Body of pancreas (tissue), 4 donors: ENCODE results near the gene MRPL10. TPM values are rescaled to one million over a fixed set of nuclear protein-coding genes. Genes with fewer than 3 reads are reported as not detected.

Source experiments
- ATAC-seq: fragments of 150-250 bp; one replicate; pipeline ENCODE4 v1.9.1; 2016
- DNase-seq, 4 donors: peaks; one replicate each; pipeline ENCODE4 v3.0.0-alpha.2; 2019
- H3K27ac ChIP-seq, 4 donors: fragments of 200-600 bp; sonication (generic); 1 replicate in 3 of 4; 2 replicates in 1 of 4; pipeline versions ENCODE4 v1.5.1 to v1.6.1; 2016 to 2019; ENCODE audit warnings: mild to moderate bottlenecking in 1 of 4, mixed read lengths in 1 of 4, moderate library complexity in 1 of 4
- H3K27me3 ChIP-seq, 2 donors: fragments of 200-600 bp; sonication (generic); one replicate each; pipeline ENCODE4 v1.6.0; 2016; ENCODE audit warnings: mild to moderate bottlenecking in 1 of 2
- H3K36me3 ChIP-seq, 2 donors: fragments of 200-600 bp; sonication (generic); replicated peaks in 1 of 2; 2 replicates each; pipeline ENCODE4 v1.5.1; 2016; ENCODE audit warnings: low read depth in 2 of 2; ENCODE audit not compliant: insufficient read depth in 1 of 2
- H3K4me1 ChIP-seq: fragments of 200-600 bp; sonication (generic); one replicate; pipeline ENCODE4 v1.6.0; 2016
- H3K4me3 ChIP-seq, 2 donors: fragments of 200-600 bp; sonication (generic); 1 replicate in 1 of 2; 2 replicates in 1 of 2; pipeline ENCODE4 v1.5.1; 2016 to 2019
- H3K9me3 ChIP-seq, 3 donors: fragments of 200-600 bp; sonication (generic); 1 replicate in 2 of 3; 2 replicates in 1 of 3; pipeline ENCODE4 v1.5.1; 2016
- CTCF ChIP-seq, 7 experiments: fragments of 450-650 bp in 4 of 7; fragments of 200-600 bp in 3 of 7; sonication (generic) in 3 of 7; IDR thresholded peaks; one replicate each; pipeline ENCODE4 v1.5.1; 2016 to 2019; ENCODE audit warnings: antibody characterized with exemption in 7 of 7
- POLR2A ChIP-seq, 3 donors: fragments of 450-650 bp; IDR thresholded peaks; one replicate each; pipeline ENCODE4 v1.6.1; 2016; ENCODE audit warnings: antibody characterized with exemption in 3 of 3, mild to moderate bottlenecking in 2 of 3
- WGBS, 2 donors: methylation state at CpG; one replicate each; pipeline ENCODE4 v1.1.5; 2017; 5-methylcytosine and 5-hydroxymethylcytosine counted together
- intact Hi-C: fragments of 100-400 bp; cut with DNase I; formaldehyde crosslinking; loops from one replicate; pipeline ENCODE4 v1.15.1; 2023
- total RNA-seq, 2 donors: library from RNA; depleted of rRNA; stranded (reverse); fragments of >200 nt; gene quantifications; one replicate each; pipeline ENCODE4 v1.1.0, GENCODE V29; 2016

The MRPL10 gene
- total RNA-seq, 2 donors from 2014 or later = 4.3 to 29.8 TPM

DNA sequence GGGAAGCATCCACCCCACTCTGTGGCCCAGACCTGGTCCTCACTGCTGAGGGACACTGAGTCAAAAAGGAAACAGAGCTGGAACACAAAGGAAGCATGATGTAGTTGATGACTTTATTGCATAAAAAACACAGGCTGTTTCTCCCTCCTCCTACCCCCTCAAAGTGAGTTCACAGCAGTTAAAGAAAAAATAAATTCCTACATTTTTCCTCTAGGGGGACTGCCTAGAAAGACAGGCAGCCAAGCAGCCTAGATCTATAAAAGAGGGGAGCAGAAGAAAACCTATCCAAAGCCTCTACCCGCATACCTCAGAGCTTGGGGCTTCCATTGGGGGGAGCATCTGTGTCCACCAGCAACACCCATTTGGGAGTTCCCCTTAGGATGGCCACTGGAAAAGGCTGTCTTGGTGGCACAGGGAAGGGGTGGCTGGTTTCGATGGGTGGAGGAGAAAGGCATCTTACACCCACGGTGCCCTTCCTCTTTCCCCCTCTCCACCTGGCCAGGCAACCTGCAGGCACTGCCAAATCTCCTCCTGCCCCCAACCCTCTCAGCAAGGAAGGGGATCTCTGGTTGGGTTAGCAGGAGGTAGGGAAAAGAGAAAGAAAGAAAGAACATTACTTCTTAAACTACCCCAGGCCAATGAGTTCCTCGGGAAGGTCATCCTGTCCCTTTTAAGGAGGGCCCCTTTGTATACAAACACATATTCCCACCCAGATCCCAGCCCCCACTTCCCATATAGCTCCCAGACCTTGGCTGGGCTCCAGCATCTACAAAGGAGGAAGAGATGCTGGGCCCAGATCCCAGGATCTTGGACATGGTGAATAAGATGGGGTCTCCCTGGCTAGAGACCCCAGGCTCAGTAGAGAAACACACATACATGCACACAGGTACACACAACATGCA, 13.7 kb upstream of the MRPL10 start:
- ATAC-seq (no peak), DNase-seq (no peak)
- Histone ChIP-seq H3K4me3 (no peak overlapping the region), H3K9me3 (no peaks in the 10 kb centered on the region), H3K4me1 (peaks cover 43% of the 10 kb centered on the region), H3K27ac (no peak overlapping the region), H3K27me3 (peaks cover 0 to 18% of the 10 kb centered on the region in 2 donors), H3K36me3 (no peaks in the 10 kb centered on the region)
- TF ChIP-seq POLR2A (IDR thresholded peaks at IDR 0.05) (no peak), CTCF (IDR thresholded peaks at IDR 0.05) (peak in 4 of 7 experiments; percentile 3 to 11 (median 8))
- intact Hi-C loops = loop anchor here (2.0 kb wide), 1 partner anchor 42 kb away; no protein-coding TSS in a partner anchor
- 66 to 71% methylated on average over 3 to 4 of the region's 4 CpGs for WGBS, 2 donors

DNA sequence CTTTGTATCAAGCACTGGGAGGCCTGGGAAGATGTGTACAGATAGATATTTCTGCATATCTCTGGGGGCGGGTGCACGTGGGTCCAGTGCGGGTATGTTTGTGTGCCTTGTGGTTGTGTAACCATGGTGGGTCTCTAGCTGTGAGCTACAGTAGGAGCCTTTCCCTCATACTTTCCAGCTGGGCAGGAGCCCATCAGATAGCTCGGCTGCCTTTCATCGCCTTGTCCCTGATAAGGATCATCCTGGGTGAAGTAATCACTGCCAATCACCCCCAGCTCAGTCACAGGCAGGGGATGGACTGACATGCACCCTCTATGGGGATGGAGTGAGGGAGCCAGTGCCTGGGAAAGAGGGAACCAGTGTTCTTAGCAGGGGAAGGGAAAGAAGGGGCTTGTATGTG, 12.9 kb upstream of the MRPL10 start:
- no peak for ATAC-seq
- 24 to 42% methylated on average over 3 to 5 of the region's 5 CpGs for WGBS, 2 donors
- Histone ChIP-seq H3K27me3 (peaks cover 0 to 18% of the 10 kb centered on the region in 2 donors), H3K27ac (no peak overlapping the region), H3K4me1 (peaks cover 50% of the 10 kb centered on the region), H3K36me3 (no peaks in the 10 kb centered on the region), H3K9me3 (no peaks in the 10 kb centered on the region), H3K4me3 (no peak overlapping the region)
- intact Hi-C loops = loop anchor here (2.0 kb wide), 1 partner anchor 43 kb away; no protein-coding TSS in a partner anchor
- DNase-seq = no peak
- TF ChIP-seq POLR2A (IDR thresholded peaks at IDR 0.05) (no peak), CTCF (IDR thresholded peaks at IDR 0.05) (no peak)

DNA sequence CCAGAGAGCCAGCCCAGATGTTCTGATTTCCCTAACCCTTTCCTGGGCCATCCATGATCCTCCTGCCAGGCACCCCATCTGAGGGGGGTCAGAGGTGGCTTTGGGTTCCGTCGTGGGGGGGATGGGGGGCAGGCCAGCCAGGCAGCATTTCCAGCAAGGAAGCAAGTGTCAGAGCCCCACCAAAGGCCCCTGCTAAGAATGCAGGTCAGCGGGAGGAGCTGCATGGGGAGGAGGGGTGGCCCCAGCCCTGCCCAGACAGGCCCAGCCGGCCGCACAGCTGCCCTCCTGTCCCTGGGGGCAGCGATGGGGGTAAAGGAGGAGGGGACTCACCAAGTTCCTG, 12.0 kb upstream of the MRPL10 start:
- WGBS, 2 donors = 13 to 17% methylated on average over 6 of the region's 6 CpGs
- no peak for DNase-seq
- H3K4me3 ChIP-seq = no peak overlapping the region
- peak overlapping the region; percentile 12 to 76 (median 59) for H3K27ac ChIP-seq
- H3K9me3 ChIP-seq = no peaks in the 10 kb centered on the region
- peaks cover 0 to 18% of the 10 kb centered on the region in 2 donors for H3K27me3 ChIP-seq
- H3K36me3 ChIP-seq = no peaks in the 10 kb centered on the region
- H3K4me1 ChIP-seq = peaks cover 50% of the 10 kb centered on the region
- ATAC-seq = no peak
- TF ChIP-seq POLR2A (IDR thresholded peaks at IDR 0.05) = no peak
- no peak for TF ChIP-seq CTCF (IDR thresholded peaks at IDR 0.05)
- intact Hi-C loops = no loop called here

DNA sequence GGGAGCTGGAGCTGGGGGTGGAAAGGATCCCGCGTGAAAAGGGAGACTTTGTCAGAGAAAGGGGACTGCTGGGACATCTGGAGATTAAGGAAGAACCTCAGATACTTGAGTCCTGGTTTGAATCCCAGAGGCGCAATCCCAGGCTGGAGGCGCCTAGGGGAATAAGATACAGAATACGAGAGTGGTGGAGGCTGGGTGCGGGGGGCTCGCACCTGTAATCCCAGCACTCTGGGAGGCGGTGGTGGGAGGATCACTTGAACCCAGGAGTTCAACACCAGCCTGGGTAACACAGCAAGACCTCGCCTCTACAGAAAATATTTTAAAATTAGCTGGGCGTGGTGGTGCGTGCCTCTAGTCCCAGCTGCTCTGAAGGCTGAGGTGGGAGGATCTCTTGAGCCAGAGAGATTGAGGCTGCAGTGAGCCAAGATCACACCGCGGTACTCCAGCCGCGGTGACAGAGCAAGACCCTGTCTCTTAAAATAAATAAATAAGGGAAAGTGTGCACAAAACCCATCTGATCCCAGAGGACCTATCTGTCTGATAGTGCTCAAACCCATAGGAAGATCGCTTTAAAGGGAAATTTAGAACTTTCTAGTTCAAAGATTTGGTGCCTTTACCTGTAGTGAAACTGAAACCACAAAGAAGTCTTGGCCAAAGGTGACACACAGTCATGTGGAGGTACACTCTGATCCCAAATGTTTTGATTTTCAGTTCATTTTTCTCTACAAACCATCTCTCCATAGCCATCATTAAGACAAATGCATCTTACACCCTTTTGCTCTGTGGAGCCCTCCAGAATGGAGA, 10.3 kb upstream of the MRPL10 start:
- peaks cover 0 to 3% of the 10 kb centered on the region in 2 donors for H3K27me3 ChIP-seq
- WGBS, 2 donors = 59 to 63% methylated on average over 16 of the region's 16 CpGs
- H3K9me3 ChIP-seq = no peaks in the 10 kb centered on the region
- no peak for TF ChIP-seq POLR2A (IDR thresholded peaks at IDR 0.05)
- no peak for TF ChIP-seq CTCF (IDR thresholded peaks at IDR 0.05)
- H3K4me1 ChIP-seq = peaks cover 36% of the 10 kb centered on the region
- intact Hi-C loops = no loop called here
- no peak overlapping the region for H3K4me3 ChIP-seq
- peak; percentile 2 for ATAC-seq
- no peaks in the 10 kb centered on the region for H3K36me3 ChIP-seq
- no peak for DNase-seq
- peak overlapping the region; percentile 23 to 76 (median 60) for H3K27ac ChIP-seq
